A549 (cell line): Measurements from ENCODE around the gene TTLL11. TPM values are rescaled to one million over a fixed set of nuclear protein-coding genes. Genes with fewer than 3 reads are reported as not detected.

ENCODE experiments used
- ATAC-seq, 2 experiments: fragments of 200-7000 bp in 1 of 2; fragments of >200 bp in 1 of 2; cut with Nextera tagmentation in 1 of 2; cut with Tn5 transposase in 1 of 2; 3 replicates each; pipeline versions ENCODE4 v1.8.0 to v1.9.1; 2018 to 2020; ENCODE audit warnings: mild to moderate bottlenecking in 1 of 2, moderate library complexity in 1 of 2
- CTCF ChIA-PET: fragments of 300-600 bp; sonication (Branson Sonifier 250); formaldehyde crosslinking; extraction: SDS; loops from one replicate; lab custom pipeline; 2021; ENCODE audit warnings: antibody characterized with exemption, inconsistent platforms; lab: Yijun Ruan, JAX
- POLR2A ChIA-PET: fragments of 350-600 bp; formaldehyde crosslinking; extraction: SDS; loops from one replicate; lab custom pipeline; 2021; ENCODE audit warnings: antibody characterized with exemption, inconsistent platforms; lab: Yijun Ruan, JAX
- DNase-seq, 2 experiments: peaks; one replicate each; pipeline versions ENCODE4 v3.0.0 to v3.0.0-alpha.2; 2011 to 2016; ENCODE audit warnings: low read depth in 1 of 2, low spot score in 1 of 2
- FAIRE-seq: peaks from 2 replicates; lab custom pipeline; 2011; peaks lifted over from hg19 to GRCh38; lab: Jason Lieb, UNC
- H3K27ac ChIP-seq, 2 experiments: fragments of >200 bp; sonication (Bioruptor Twin); formaldehyde crosslinking; 3 replicates each; pipeline ENCODE4 v1.5.1; 2016 to 2017
- H3K4me1 ChIP-seq: fragments of >200 bp; sonication (Bioruptor Twin); formaldehyde crosslinking; 3 replicates; pipeline ENCODE4 v1.6.1; 2016
- H3K4me2 ChIP-seq: fragments of >200 bp; sonication (Bioruptor Twin); formaldehyde crosslinking; 3 replicates; pipeline ENCODE4 v1.6.1; 2016
- H3K4me3 ChIP-seq: fragments of >200 bp; sonication (Bioruptor Twin); formaldehyde crosslinking; 3 replicates; pipeline ENCODE4 v1.5.1; 2016
- H3K9me3 ChIP-seq: fragments of >200 bp; sonication (Bioruptor Twin); formaldehyde crosslinking; 3 replicates; pipeline ENCODE4 v1.6.1; 2016
- CBX8 ChIP-seq: fragments of 200-600 bp; sonication (generic); IDR thresholded peaks from 2 replicates; pipeline ENCODE4 v1.6.1; 2016
- CEBPB ChIP-seq, 2 experiments: fragments of >200 bp in 1 of 2; sonication (Bioruptor Twin) in 1 of 2; formaldehyde crosslinking in 1 of 2; IDR thresholded peaks; 2 replicates each; pipeline ENCODE4 v1.6.1; 2012 to 2016
- CHD2 ChIP-seq: fragments of 150-350 bp; IDR thresholded peaks from 2 replicates; pipeline ENCODE4 v1.6.1; 2014; ENCODE audit warnings: low read length; ENCODE audit not compliant: partially characterized antibody
- EHMT2 ChIP-seq: fragments of 200-600 bp; sonication (generic); IDR thresholded peaks from 2 replicates; pipeline ENCODE4 v1.6.1; 2016; ENCODE audit warnings: antibody characterized with exemption, low read depth, mild to moderate bottlenecking, moderate library complexity
- FOSL2 ChIP-seq, 2 experiments: fragments of 450-650 bp in 1 of 2; fragments of >200 bp in 1 of 2; sonication (Bioruptor Twin) in 1 of 2; formaldehyde crosslinking; IDR thresholded peaks; 2 replicates each; pipeline versions ENCODE4 v1.5.0 to v1.6.1; 2016 to 2020; ENCODE audit warnings: mild to moderate bottlenecking in 1 of 2, moderate library complexity in 1 of 2
- FOXS1 ChIP-seq: fragments of 250-450 bp; sonication (Bioruptor Pico); IDR thresholded peaks from 2 replicates; pipeline ENCODE4 v1.5.0; 2020; ENCODE audit warnings: mild to moderate bottlenecking, moderate library complexity
- GATA3 ChIP-seq: IDR thresholded peaks from 2 replicates; pipeline ENCODE4 v1.6.1; 2012; ENCODE audit warnings: borderline replicate concordance
- HDAC2 ChIP-seq: fragments of 200-600 bp; sonication (generic); IDR thresholded peaks from 2 replicates; pipeline ENCODE4 v1.6.1; 2016
- KDM1A ChIP-seq: fragments of 200-600 bp; sonication (generic); IDR thresholded peaks from 2 replicates; pipeline ENCODE4 v1.6.1; 2016; ENCODE audit warnings: low read depth, mild to moderate bottlenecking
- KDM5A ChIP-seq: fragments of 200-600 bp; sonication (generic); IDR thresholded peaks from 2 replicates; pipeline ENCODE4 v1.6.1; 2016; ENCODE audit warnings: antibody characterized with exemption, mild to moderate bottlenecking
- MAFK ChIP-seq: fragments of 450-650 bp; IDR thresholded peaks from 2 replicates; pipeline ENCODE4 v1.6.1; 2014; ENCODE audit not compliant: partially characterized antibody
- MAZ ChIP-seq: fragments of 150-350 bp; IDR thresholded peaks from 2 replicates; pipeline ENCODE4 v1.6.1; 2014; ENCODE audit warnings: antibody characterized with exemption, low read depth, low read length, borderline replicate concordance
- NFE2L2 ChIP-seq: fragments of 150-350 bp; conservative IDR thresholded peaks from 2 replicates; pipeline ENCODE4 v1.6.1; 2014; ENCODE audit warnings: low read length
- NPAS2 ChIP-seq: fragments of 250-450 bp; sonication (Bioruptor Pico); IDR thresholded peaks from 2 replicates; pipeline ENCODE4 v1.8.0; 2022; ENCODE audit warnings: mild to moderate bottlenecking, moderate library complexity, borderline replicate concordance
- RAD21 ChIP-seq, 2 experiments: fragments of >200 bp in 1 of 2; sonication (Bioruptor Twin) in 1 of 2; formaldehyde crosslinking in 1 of 2; IDR thresholded peaks in 1 of 2; conservative IDR thresholded peaks in 1 of 2; 2 replicates in 1 of 2; 3 replicates in 1 of 2; pipeline ENCODE4 v1.6.1; 2012 to 2018; ENCODE audit warnings: inconsistent platforms in 1 of 2
- RARB ChIP-seq: fragments of 250-450 bp; sonication (Bioruptor Pico); IDR thresholded peaks from 2 replicates; pipeline ENCODE4 v1.8.0; 2021; ENCODE audit warnings: mild to moderate bottlenecking, moderate library complexity
- RCOR1 ChIP-seq: fragments of 150-350 bp; IDR thresholded peaks from 2 replicates; pipeline ENCODE4 v1.6.1; 2014; ENCODE audit warnings: antibody characterized with exemption, low read length, low read depth
- RFX5 ChIP-seq: fragments of 450-650 bp; IDR thresholded peaks from 2 replicates; pipeline ENCODE4 v1.7.1; 2014; ENCODE audit warnings: antibody characterized with exemption, mild to moderate bottlenecking, moderate library complexity
- SREBF2 ChIP-seq: fragments of 450-650 bp; IDR thresholded peaks from 2 replicates; pipeline ENCODE4 v1.6.1; 2014; ENCODE audit warnings: mild to moderate bottlenecking, moderate library complexity
- TFCP2L1 ChIP-seq: fragments of 250-450 bp; sonication (Bioruptor Pico); IDR thresholded peaks from 2 replicates; pipeline ENCODE4 v1.5.0; 2021; ENCODE audit warnings: mild to moderate bottlenecking
- TP53 ChIP-seq: fragments of 250-450 bp; sonication (Bioruptor Pico); IDR thresholded peaks from 2 replicates; pipeline ENCODE4 v1.5.0; 2021; ENCODE audit warnings: mild to moderate bottlenecking, moderate library complexity
- ZC3H11A ChIP-seq: fragments of 450-650 bp; IDR thresholded peaks from 2 replicates; pipeline ENCODE4 v1.6.1; 2014; ENCODE audit warnings: antibody characterized with exemption, mild to moderate bottlenecking
- ZNF302 ChIP-seq: fragments of 250-450 bp; sonication (Bioruptor Pico); IDR thresholded peaks from 2 replicates; pipeline ENCODE4 v1.9.0; 2021; ENCODE audit warnings: inconsistent platforms, mild to moderate bottlenecking, moderate library complexity
- WGBS: methylation state at CpG from one replicate; pipeline ENCODE4 v1.1.6; 2017; ENCODE audit errors: missing lambda C conversion rate; 5-methylcytosine and 5-hydroxymethylcytosine counted together
- polyA plus RNA-seq, 4 experiments: library from polyadenylated mRNA; depleted of rRNA in 3 of 4; stranded (reverse); fragments of >200 nt; fragmentation: RNase III in 1 of 4; extraction: RNeasy Plus Mini Kit Qiagen cat#74134 plus additional on column Dnase treatment in 1 of 4; gene quantifications; 2 replicates in 3 of 4; 3 replicates in 1 of 4; pipeline ENCODE4 v1.2.3, GENCODE V29; 2011 to 2017
- TF ChIP-seq, protein P1 (sequence below): fragments of >200 bp; sonication (Bioruptor Twin); formaldehyde crosslinking; IDR thresholded peaks from 2 replicates; pipeline ENCODE4 v1.6.1; 2016
- TF ChIP-seq, protein P2 (sequence below): IDR thresholded peaks from 2 replicates; pipeline ENCODE4 v1.6.1; 2012
- TF ChIP-seq, protein P3 (sequence below): fragments of 200-600 bp; sonication (generic); IDR thresholded peaks from 2 replicates; pipeline ENCODE4 v1.6.1; 2016; ENCODE audit warnings: antibody characterized with exemption, mild to moderate bottlenecking, moderate library complexity
- TF ChIP-seq, protein P4 (sequence below): IDR thresholded peaks from 2 replicates; pipeline ENCODE4 v1.6.1; 2012

The TTLL11 gene
- polyA plus RNA-seq, 2 of the 4 experiments (the other 2 are of a cell fraction), result 1.8 to 2.6 TPM

DNA sequence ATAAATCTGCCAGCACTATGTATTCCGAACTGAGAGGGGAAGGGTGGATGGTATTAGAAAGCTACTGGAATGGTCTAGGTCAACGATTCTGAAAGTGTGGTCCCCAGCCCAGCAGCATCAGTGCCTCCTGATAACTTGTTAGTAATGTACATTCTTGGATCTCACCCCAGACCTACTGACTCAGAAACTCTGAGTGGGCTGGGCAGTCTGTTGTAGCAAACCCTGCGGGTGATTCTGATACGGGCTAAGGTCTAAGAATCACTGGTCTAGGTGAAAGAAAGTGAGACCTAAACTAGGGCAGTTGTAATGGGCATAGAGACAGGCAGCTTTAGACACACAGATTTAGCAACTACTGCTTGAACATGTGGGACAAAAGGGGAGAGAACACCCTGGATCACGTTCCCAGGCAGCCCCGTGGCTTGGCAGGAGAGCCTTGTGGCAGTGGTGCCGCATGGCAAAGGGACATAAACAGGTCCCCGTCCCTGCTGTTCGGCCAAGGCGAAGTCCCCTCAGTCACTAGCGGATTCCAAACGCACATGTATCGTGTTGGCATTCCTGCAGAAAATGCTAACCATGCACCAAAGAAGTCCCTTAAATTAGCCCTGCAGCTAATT lies 216.3 kb downstream of the TTLL11 start (continued):
- TF ChIP-seq, protein P1, sequence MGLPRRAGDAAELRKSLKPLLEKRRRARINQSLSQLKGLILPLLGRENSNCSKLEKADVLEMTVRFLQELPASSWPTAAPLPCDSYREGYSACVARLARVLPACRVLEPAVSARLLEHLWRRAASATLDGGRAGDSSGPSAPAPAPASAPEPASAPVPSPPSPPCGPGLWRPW, result no peak
- TF ChIP-seq, all 56 proteins: peak for 0

DNA sequence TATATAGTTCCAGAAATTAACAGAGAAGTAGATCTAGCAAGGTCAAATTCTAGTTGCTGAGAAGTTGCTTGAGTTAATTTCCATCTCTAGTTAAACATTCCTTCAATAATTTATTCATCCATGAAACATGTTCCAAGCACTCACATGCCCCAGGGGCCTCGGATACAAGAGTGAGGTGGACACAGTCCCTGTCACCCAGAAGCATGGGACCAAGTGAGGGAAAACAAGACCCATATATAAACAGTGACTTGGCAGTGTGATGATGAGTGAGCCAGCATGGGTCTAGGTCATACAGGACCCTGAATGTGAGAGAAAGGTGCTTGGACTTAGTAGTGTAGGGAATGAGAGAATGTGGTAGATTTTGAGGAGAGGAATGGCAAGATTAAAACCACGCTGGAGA lies 216.9 kb downstream of the TTLL11 start:
- WGBS, result 50% methylated on average over 2 of the region's 2 CpGs
- Histone ChIP-seq H3K4me1 (no peaks in the 10 kb centered on the region), H3K4me3 (no peak overlapping the region), H3K27ac (no peak overlapping the region), H3K4me2 (no peak overlapping the region), H3K9me3 (no peaks in the 10 kb centered on the region)
- CTCF ChIA-PET, result interaction anchor here (0.6 to 2.3 kb wide), 4 partner anchors 9 to 107 kb away, joined by 3 to 6 read pairs (median 4); no protein-coding TSS in a partner anchor
- no peak for DNase-seq
- ATAC-seq, result no peak
- POLR2A ChIA-PET, result no interaction called here
- no peak for FAIRE-seq
- TF ChIP-seq KDM1A, result no peak
- TF ChIP-seq, all 56 proteins: peak for 0

DNA sequence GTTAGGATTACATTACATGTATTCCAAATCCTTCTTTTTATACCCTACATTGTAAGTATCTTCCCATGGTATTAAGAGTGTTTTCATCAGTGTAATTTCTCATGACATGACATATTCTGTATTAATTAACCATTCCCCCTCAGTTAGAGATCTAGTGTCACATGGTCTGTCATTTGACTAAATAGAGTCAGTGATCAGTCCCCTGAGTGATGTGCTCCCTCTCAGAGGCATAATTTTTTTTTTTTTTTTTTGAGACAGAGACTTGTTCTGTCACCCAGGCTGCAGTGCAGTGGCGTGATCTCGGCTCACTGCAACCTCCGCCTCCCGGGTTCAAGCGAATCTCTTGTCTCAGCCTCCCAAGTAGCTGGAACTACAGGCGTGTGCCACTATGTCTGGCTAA lies 218.6 kb downstream of the TTLL11 start:
- POLR2A ChIA-PET, result no interaction called here
- Histone ChIP-seq H3K9me3 (no peaks in the 10 kb centered on the region), H3K4me1 (no peaks in the 10 kb centered on the region), H3K4me2 (no peak overlapping the region), H3K4me3 (no peak overlapping the region), H3K27ac (no peak overlapping the region)
- DNase-seq, result no peak
- WGBS, result 86% methylated on average over 6 of the region's 6 CpGs
- CTCF ChIA-PET, result interaction anchor here (2.0 to 2.3 kb wide), 2 partner anchors 13 kb away, joined by 6 read pairs; no protein-coding TSS in a partner anchor
- no peak for ATAC-seq
- TF ChIP-seq KDM5A (no peak), CHD2 (no peak), CEBPB (IDR thresholded peaks at IDR 0.05) (no peak), MAFK (no peak), RFX5 (no peak), KDM1A (no peak), RARB (CRISPR knock-in tag) (no peak), RCOR1 (no peak), HDAC2 (no peak), GATA3 (no peak), EHMT2 (no peak), TFCP2L1 (no peak), SREBF2 (no peak), CBX8 (no peak), FOSL2 (IDR thresholded peaks at IDR 0.05) (no peak), FOSL2 (CRISPR knock-in tag; IDR thresholded peaks at IDR 0.05) (no peak), ZNF302 (CRISPR knock-in tag) (no peak), RAD21 (conservative IDR thresholded peaks at IDR 0.05 in 1 of 2, IDR thresholded peaks at IDR 0.05 in 1 of 2) (no peak), TP53 (CRISPR knock-in tag) (no peak), NPAS2 (CRISPR knock-in tag) (no peak)
- TF ChIP-seq, protein P2, sequence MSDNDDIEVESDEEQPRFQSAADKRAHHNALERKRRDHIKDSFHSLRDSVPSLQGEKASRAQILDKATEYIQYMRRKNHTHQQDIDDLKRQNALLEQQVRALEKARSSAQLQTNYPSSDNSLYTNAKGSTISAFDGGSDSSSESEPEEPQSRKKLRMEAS, result no peak
- FAIRE-seq, result no peak

DNA sequence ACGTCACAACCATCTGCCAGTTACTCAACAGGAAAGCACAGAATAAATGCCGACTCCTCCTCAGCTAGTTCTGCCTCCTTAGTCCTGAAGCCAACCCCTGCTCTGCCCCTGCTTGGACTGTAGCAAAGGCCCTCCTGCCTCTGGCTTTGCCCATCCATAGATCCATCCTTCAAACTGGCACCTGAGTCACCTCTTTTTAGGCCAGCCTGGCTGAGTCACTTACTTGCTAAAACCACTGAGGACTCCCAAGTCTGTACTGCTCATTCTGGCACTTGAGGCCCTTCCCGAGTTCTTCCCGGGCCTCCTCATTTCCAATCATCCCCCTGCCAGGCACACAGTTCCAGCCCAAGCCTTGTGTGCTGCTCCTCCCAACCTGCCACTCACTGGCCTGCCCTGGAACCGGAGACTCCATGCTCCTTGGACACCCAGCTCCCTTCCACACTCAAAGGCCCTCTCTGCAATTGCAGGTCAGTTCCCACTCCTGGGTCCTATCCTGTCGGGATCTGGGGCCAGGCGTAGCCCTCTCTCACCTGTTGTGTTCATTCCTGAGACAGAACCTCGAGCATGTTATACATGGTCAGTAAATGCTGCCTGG lies 221.6 kb downstream of the TTLL11 start:
- DNase-seq, result no peak
- no peak overlapping the region for H3K4me2 ChIP-seq
- no peaks in the 10 kb centered on the region for H3K9me3 ChIP-seq
- WGBS, result 62% methylated on average over 8 of the region's 8 CpGs
- H3K4me3 ChIP-seq, result no peak overlapping the region
- CTCF ChIA-PET, result interaction anchor here (1.1 to 1.5 kb wide), 2 partner anchors 10 to 14 kb away, joined by 4 to 5 read pairs; no protein-coding TSS in a partner anchor
- FAIRE-seq, result no peak
- peak; percentile 30 to 47; a peak in 2 of 6 replicates for ATAC-seq
- POLR2A ChIA-PET, result no interaction called here
- H3K27ac ChIP-seq, result no peak overlapping the region
- H3K4me1 ChIP-seq, result no peaks in the 10 kb centered on the region
- no peak for TF ChIP-seq NFE2L2
- TF ChIP-seq, protein P3, sequence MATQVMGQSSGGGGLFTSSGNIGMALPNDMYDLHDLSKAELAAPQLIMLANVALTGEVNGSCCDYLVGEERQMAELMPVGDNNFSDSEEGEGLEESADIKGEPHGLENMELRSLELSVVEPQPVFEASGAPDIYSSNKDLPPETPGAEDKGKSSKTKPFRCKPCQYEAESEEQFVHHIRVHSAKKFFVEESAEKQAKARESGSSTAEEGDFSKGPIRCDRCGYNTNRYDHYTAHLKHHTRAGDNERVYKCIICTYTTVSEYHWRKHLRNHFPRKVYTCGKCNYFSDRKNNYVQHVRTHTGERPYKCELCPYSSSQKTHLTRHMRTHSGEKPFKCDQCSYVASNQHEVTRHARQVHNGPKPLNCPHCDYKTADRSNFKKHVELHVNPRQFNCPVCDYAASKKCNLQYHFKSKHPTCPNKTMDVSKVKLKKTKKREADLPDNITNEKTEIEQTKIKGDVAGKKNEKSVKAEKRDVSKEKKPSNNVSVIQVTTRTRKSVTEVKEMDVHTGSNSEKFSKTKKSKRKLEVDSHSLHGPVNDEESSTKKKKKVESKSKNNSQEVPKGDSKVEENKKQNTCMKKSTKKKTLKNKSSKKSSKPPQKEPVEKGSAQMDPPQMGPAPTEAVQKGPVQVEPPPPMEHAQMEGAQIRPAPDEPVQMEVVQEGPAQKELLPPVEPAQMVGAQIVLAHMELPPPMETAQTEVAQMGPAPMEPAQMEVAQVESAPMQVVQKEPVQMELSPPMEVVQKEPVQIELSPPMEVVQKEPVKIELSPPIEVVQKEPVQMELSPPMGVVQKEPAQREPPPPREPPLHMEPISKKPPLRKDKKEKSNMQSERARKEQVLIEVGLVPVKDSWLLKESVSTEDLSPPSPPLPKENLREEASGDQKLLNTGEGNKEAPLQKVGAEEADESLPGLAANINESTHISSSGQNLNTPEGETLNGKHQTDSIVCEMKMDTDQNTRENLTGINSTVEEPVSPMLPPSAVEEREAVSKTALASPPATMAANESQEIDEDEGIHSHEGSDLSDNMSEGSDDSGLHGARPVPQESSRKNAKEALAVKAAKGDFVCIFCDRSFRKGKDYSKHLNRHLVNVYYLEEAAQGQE, result no peak
- no peak for TF ChIP-seq FOXS1
- no peak for TF ChIP-seq MAZ
- TF ChIP-seq ZC3H11A, result no peak
- TF ChIP-seq, protein P4, sequence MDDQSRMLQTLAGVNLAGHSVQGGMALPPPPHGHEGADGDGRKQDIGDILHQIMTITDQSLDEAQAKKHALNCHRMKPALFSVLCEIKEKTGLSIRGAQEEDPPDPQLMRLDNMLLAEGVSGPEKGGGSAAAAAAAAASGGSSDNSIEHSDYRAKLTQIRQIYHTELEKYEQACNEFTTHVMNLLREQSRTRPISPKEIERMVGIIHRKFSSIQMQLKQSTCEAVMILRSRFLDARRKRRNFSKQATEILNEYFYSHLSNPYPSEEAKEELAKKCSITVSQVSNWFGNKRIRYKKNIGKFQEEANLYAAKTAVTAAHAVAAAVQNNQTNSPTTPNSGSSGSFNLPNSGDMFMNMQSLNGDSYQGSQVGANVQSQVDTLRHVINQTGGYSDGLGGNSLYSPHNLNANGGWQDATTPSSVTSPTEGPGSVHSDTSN, result no peak
- no peak for TF ChIP-seq ZNF302 (CRISPR knock-in tag)
